GM13977 (cell line): Measurements from ENCODE around the gene CRIM1.

Experiments used
- DNase-seq: peaks from one replicate; pipeline ENCODE4 v3.0.0; 2012; ENCODE audit warnings: low spot score
- in situ Hi-C: fragments of 300-500 bp; cut with MboI; formaldehyde crosslinking; loops from one replicate; pipeline ENCODE4 v1.12.0; 2022; ENCODE audit warnings: low sequenced_read_pairs, low pct_unique_long_range_greater_than_20kb, mixed read lengths, inconsistent platforms; ENCODE audit not compliant: unreplicated experiment
- TF ChIP-seq, protein P1 (sequence below): IDR thresholded peaks from 2 replicates; pipeline ENCODE4 v1.5.1; 2012; ENCODE audit warnings: mild to moderate bottlenecking, control low read depth; ENCODE audit not compliant: insufficient read depth; ENCODE audit errors: extremely low read depth, missing control alignments

Gene CRIM1

DNA sequence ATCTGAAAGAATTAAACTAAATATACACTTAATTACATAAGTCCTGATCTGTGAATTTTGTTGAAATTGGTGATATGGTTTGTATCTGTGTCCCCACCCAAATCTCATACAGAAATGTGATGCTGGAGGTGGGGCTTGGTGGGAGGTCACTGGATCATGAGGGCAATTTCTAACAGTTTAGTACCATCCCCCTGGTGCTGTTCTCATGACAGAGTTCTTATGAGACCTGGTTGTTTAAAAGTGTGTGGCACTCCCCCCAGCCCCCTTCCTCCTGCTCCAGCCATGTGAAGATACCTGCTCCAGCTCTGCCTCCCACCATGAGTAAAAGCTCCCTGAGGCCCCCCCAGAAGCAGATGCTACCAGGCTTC lies 223.7 kb downstream of the CRIM1 start:
- DNase-seq: no peak
- in situ Hi-C loops: no loop called here
- TF ChIP-seq, protein P1, sequence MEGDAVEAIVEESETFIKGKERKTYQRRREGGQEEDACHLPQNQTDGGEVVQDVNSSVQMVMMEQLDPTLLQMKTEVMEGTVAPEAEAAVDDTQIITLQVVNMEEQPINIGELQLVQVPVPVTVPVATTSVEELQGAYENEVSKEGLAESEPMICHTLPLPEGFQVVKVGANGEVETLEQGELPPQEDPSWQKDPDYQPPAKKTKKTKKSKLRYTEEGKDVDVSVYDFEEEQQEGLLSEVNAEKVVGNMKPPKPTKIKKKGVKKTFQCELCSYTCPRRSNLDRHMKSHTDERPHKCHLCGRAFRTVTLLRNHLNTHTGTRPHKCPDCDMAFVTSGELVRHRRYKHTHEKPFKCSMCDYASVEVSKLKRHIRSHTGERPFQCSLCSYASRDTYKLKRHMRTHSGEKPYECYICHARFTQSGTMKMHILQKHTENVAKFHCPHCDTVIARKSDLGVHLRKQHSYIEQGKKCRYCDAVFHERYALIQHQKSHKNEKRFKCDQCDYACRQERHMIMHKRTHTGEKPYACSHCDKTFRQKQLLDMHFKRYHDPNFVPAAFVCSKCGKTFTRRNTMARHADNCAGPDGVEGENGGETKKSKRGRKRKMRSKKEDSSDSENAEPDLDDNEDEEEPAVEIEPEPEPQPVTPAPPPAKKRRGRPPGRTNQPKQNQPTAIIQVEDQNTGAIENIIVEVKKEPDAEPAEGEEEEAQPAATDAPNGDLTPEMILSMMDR: no peak

GRCh38 chr2:36582538-36582937 lies 227.0 kb downstream of the CRIM1 start:
- DNase-seq: no peak
- TF ChIP-seq, protein P1: no peak
- in situ Hi-C loops: no loop called here

GRCh38 chr2:36582951-36583350 lies 227.4 kb downstream of the CRIM1 start:
- in situ Hi-C loops: no loop called here
- DNase-seq: no peak
- TF ChIP-seq, protein P1: no peak

DNA sequence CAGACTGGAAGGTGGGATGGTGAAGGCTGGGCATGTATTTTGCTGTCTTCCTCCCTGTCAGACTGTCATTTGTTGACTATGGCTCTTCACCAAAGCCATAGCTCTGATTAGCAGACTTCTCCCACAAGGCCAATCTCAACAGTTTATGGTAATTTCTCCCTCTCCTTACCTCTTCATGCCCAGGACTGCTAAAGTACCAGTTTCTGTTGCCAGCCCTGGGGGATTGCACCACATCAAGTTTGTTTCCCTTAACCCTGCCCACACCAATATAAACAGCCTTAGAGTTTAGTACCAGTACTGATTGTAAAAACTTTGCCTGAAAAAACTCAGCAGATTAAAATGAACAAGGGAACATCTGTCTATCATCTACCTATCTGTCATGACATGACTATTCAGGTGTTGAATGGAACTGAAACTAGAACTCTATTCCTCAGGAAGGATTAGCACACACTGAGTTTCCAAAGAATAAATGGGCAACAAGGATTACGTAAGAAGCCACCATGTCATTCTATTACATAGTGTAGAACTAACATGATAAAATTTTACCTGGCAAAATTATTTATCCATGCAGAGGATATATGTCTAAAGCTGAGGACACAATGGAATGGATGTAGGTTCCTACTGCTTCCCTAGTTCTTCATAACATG lies 228.7 kb downstream of the CRIM1 start:
- TF ChIP-seq, protein P1: no peak
- in situ Hi-C loops: no loop called here
- DNase-seq: no peak

GRCh38 chr2:36586672-36587071 lies 231.1 kb downstream of the CRIM1 start:
- in situ Hi-C loops: no loop called here
- TF ChIP-seq, protein P1: no peak
- DNase-seq: no peak

- DNase-seq: no peak
- in situ Hi-C loops: no loop called here
- TF ChIP-seq, protein P1: no peak
These were observed 231.5 kb downstream of the CRIM1 start for GRCh38 chr2:36587101-36587500.
